Endothelial cell (in vitro differentiated cells): ENCODE measurements around the gene CD300C. TPM values are rescaled to one million over a fixed set of nuclear protein-coding genes. Genes with fewer than 3 reads are reported as not detected.
"Not testable (repeated sequence)": the region's sequence is repeated elsewhere in the genome, so short reads cannot be mapped to it uniquely, and the experiment has no call there.

Experiments
- DNase-seq: peaks from one replicate; pipeline ENCODE4 v3.0.0; 2021; ENCODE audit warnings: low spot score
- H3K27ac Mint-ChIP-seq: one replicate; pipeline ENCODE4 v1.8.0; 2021; ENCODE audit warnings: mixed read lengths, inconsistent platforms; ENCODE audit not compliant: unreplicated experiment
- H3K27me3 Mint-ChIP-seq: one replicate; pipeline ENCODE4 v1.8.0; 2021; ENCODE audit warnings: mild to moderate bottlenecking, moderate library complexity, mixed read lengths, inconsistent platforms; ENCODE audit not compliant: unreplicated experiment
- H3K36me3 Mint-ChIP-seq: one replicate; pipeline ENCODE4 v1.8.0; 2021; ENCODE audit warnings: mild to moderate bottlenecking, low read depth, mixed read lengths, inconsistent platforms; ENCODE audit not compliant: unreplicated experiment
- H3K4me1 Mint-ChIP-seq: one replicate; pipeline ENCODE4 v1.8.0; 2021; ENCODE audit warnings: mild to moderate bottlenecking, mixed read lengths, inconsistent platforms; ENCODE audit not compliant: unreplicated experiment
- H3K4me3 Mint-ChIP-seq: one replicate; pipeline ENCODE4 v1.8.0; 2021; ENCODE audit warnings: mild to moderate bottlenecking, mixed read lengths, inconsistent platforms; ENCODE audit not compliant: unreplicated experiment
- H3K9me3 Mint-ChIP-seq: one replicate; pipeline ENCODE4 v1.8.0; 2021; ENCODE audit warnings: mixed read lengths, inconsistent platforms; ENCODE audit not compliant: unreplicated experiment
- CTCF ChIP-seq: fragments of 200-600 bp; sonication (generic); IDR thresholded peaks from one replicate; pipeline ENCODE4 v1.5.0; 2021; ENCODE audit warnings: antibody characterized with exemption; ENCODE audit not compliant: unreplicated experiment
- total RNA-seq: library from RNA; stranded (reverse); fragmentation: NEBNext Ultra II Directional; extraction: Animal tissue kit (Norgen Biotek cat#: 25700); gene quantifications from one replicate; pipeline ENCODE4 v1.2.1, GENCODE V29; 2021; ENCODE audit not compliant: unreplicated experiment

Gene CD300C
- total RNA-seq, 1 donor from 2014 or later: not detected

- no peaks in the 10 kb centered on the region for H3K4me1 Mint-ChIP-seq
- H3K27ac Mint-ChIP-seq: no peak overlapping the region
- H3K27me3 Mint-ChIP-seq: no peaks in the 10 kb centered on the region
- H3K36me3 Mint-ChIP-seq: no peaks in the 10 kb centered on the region
- H3K9me3 Mint-ChIP-seq: no peaks in the 10 kb centered on the region
- TF ChIP-seq CTCF: no peak
- no peak overlapping the region for H3K4me3 Mint-ChIP-seq
- no peak for DNase-seq
Measured at GRCh38 chr17:74508156-74508555, 37.8 kb downstream of the CD300C start.

DNA sequence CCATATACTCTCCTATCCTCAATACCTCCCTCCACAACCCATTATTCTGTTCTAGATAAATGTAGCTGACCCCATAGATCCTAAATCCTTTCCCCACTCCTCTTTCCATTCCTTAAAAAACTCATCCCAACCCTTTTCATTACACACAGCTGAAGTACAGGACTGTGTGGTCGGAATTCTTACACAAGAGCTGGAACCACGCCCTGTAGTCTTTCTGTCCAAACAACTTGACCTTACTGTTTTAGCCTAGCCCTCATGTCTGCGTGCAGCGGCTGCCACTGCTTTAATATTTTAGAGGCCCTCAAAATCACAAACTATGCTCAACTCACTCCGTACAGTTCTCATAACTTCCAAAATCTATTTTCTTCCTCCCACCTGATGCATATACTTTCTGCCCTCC, 42.0 kb downstream of the CD300C start:
- not testable (repeated sequence) for H3K4me3 Mint-ChIP-seq, DNase-seq, H3K9me3 Mint-ChIP-seq, H3K27me3 Mint-ChIP-seq, H3K4me1 Mint-ChIP-seq, H3K36me3 Mint-ChIP-seq, H3K27ac Mint-ChIP-seq

GRCh38 chr17:74502861-74503260, 43.1 kb downstream of the CD300C start:
- Mint-ChIP-seq H3K36me3 (no peaks in the 10 kb centered on the region), H3K4me1 (no peaks in the 10 kb centered on the region), H3K4me3 (no peak overlapping the region), H3K27ac (no peak overlapping the region), H3K9me3 (no peaks in the 10 kb centered on the region), H3K27me3 (no peaks in the 10 kb centered on the region)
- TF ChIP-seq CTCF: no peak
- no peak for DNase-seq

GRCh38 chr17:74499992-74500391, 45.9 kb downstream of the CD300C start:
- no peaks in the 10 kb centered on the region for H3K36me3 Mint-ChIP-seq
- no peak for DNase-seq
- H3K4me3 Mint-ChIP-seq: no peak overlapping the region
- TF ChIP-seq CTCF: no peak
- no peaks in the 10 kb centered on the region for H3K9me3 Mint-ChIP-seq
- H3K27ac Mint-ChIP-seq: no peak overlapping the region
- peaks cover 2% of the 10 kb centered on the region for H3K4me1 Mint-ChIP-seq
- H3K27me3 Mint-ChIP-seq: no peaks in the 10 kb centered on the region

DNA sequence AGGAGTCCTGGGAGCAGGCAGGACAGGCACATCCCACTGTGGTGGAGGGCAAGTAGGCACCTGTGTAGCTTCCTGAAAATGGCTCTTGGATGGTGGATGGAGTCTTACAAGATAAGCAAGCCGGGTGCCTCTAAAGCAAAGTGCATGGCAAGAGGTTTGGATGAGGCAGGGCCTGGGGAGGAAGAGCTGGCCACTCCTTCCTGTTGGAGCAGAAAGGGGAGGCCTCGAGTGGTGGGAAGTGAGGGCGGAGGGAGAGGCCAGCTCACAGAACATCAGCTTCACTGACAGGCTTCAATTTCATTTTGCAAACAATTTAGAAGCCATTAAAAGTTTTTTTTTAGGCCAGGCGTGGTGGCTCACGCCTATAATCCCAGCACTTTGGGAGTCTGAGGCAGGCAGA, 48.4 kb downstream of the CD300C start:
- Mint-ChIP-seq H3K27ac (no peak overlapping the region), H3K27me3 (no peaks in the 10 kb centered on the region), H3K36me3 (no peaks in the 10 kb centered on the region), H3K4me1 (peaks cover 2% of the 10 kb centered on the region), H3K9me3 (no peaks in the 10 kb centered on the region), H3K4me3 (no peak overlapping the region)
- DNase-seq: no peak
- TF ChIP-seq CTCF: no peak

DNA sequence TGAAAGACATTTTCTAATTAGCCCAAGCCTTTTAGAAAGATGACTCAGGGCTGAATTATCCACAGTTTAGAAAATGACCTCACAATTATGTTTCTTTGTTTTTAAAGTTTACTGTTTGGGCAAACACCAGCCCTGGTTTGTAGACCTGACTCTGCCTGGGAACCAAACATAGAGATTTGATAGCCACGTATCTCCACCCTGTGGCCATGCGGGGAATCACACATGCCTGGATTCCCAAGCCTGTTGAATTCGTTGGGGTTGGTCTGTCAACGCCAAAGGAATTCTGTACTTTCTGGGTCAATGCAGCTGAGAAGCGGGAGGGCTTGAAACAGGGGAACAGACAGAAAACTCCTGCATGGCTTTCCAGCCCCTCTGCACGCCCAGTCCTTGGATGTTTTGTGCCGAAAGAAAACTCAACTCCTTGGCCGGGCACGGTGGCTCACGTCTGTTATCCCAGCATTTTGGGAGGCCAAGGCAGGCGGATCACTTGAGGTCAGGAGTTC, 52.5 kb downstream of the CD300C start:
- TF ChIP-seq CTCF: peak; percentile 79
- H3K36me3 Mint-ChIP-seq: peaks cover 4% of the 10 kb centered on the region
- H3K27ac Mint-ChIP-seq: no peak overlapping the region
- no peaks in the 10 kb centered on the region for H3K9me3 Mint-ChIP-seq
- DNase-seq: peak; percentile 82
- no peak overlapping the region for H3K4me3 Mint-ChIP-seq
- H3K4me1 Mint-ChIP-seq: peaks cover 2% of the 10 kb centered on the region
- peaks cover 4% of the 10 kb centered on the region for H3K27me3 Mint-ChIP-seq
